NCI-H1694 (cell line): ENCODE measurements around the gene ACVRL1.

ENCODE experiments used
- DNase-seq: peaks from one replicate; lab custom pipeline; 2025; lab: John Stamatoyannopoulos, UW

ACVRL1 gene

GRCh38 chr12:51907083-51907855, at the start of gene ACVRL1:
TSS of gene ACVRL1 (plus strand) at chr12:51907504. CDS start at chr12:51912475, 4,971 bp downstream.
- no peak for DNase-seq

- DNase-seq = no peak
Measured at GRCh38 chr12:51860986-51861385, 46.3 kb upstream of the ACVRL1 start.

GRCh38 chr12:51862947-51863346, 44.4 kb upstream of the ACVRL1 start:
- DNase-seq = no peak

GRCh38 chr12:51863363-51863932, 43.9 kb upstream of the ACVRL1 start:
- no peak for DNase-seq

GRCh38 chr12:51863933-51864832, 43.1 kb upstream of the ACVRL1 start:
- DNase-seq = peak; percentile 71

GRCh38 chr12:51864833-51865670, 42.3 kb upstream of the ACVRL1 start:
- DNase-seq = no peak

- DNase-seq = no peak
Measured at GRCh38 chr12:51865757-51866270, 41.5 kb upstream of the ACVRL1 start.

GRCh38 chr12:51866324-51866723, 41.0 kb upstream of the ACVRL1 start:
- DNase-seq = no peak

GRCh38 chr12:51866762-51867161, 40.5 kb upstream of the ACVRL1 start:
- no peak for DNase-seq

GRCh38 chr12:51867371-51867770, 39.9 kb upstream of the ACVRL1 start:
- no peak for DNase-seq

- DNase-seq = no peak
Measured at GRCh38 chr12:51867796-51868428, 39.4 kb upstream of the ACVRL1 start.

- DNase-seq = no peak
Measured at GRCh38 chr12:51868821-51869495, 38.3 kb upstream of the ACVRL1 start.

- no peak for DNase-seq
Measured at GRCh38 chr12:51869496-51869865, 37.8 kb upstream of the ACVRL1 start.

GRCh38 chr12:51869931-51870330, 37.4 kb upstream of the ACVRL1 start:
- DNase-seq = no peak

GRCh38 chr12:51870504-51870903, 36.8 kb upstream of the ACVRL1 start:
- DNase-seq = no peak

- no peak for DNase-seq
Measured at GRCh38 chr12:51871126-51871525, 36.2 kb upstream of the ACVRL1 start.

GRCh38 chr12:51871918-51872688, 35.2 kb upstream of the ACVRL1 start:
- DNase-seq = no peak

GRCh38 chr12:51872689-51872981, 34.7 kb upstream of the ACVRL1 start:
- DNase-seq = no peak

- DNase-seq = no peak
Measured at GRCh38 chr12:51873251-51873994, 33.9 kb upstream of the ACVRL1 start.
